H9 (cell line): Measurements from ENCODE around the gene SERPINB2. TPM values are rescaled to one million over a fixed set of nuclear protein-coding genes. Genes with fewer than 3 reads are reported as not detected.

Source experiments
- DNase-seq: peaks from one replicate; pipeline ENCODE4 v3.0.0-alpha.2; 2017
- H2AFZ ChIP-seq: one replicate; pipeline ENCODE4 v1.6.1; 2013; ENCODE audit warnings: mild to moderate bottlenecking, low read length, control low read depth, moderate library complexity
- H2AK5ac ChIP-seq: 2 replicates; pipeline ENCODE4 v1.6.1; 2013; ENCODE audit warnings: low read length, control low read depth, mixed read lengths; ENCODE audit not compliant: insufficient read length
- H2BK120ac ChIP-seq: one replicate; pipeline ENCODE4 v1.6.1; 2013; ENCODE audit warnings: low read depth, mild to moderate bottlenecking, low read length, control low read depth, inconsistent platforms; ENCODE audit not compliant: poor library complexity, severe bottlenecking
- H2BK12ac ChIP-seq: 2 replicates; pipeline ENCODE4 v1.6.1; 2013; ENCODE audit warnings: low read length, control low read depth, mixed read lengths, low read depth; ENCODE audit not compliant: insufficient read length
- H2BK15ac ChIP-seq: 2 replicates; pipeline ENCODE4 v1.6.1; 2013; ENCODE audit warnings: low read depth, low read length, control low read depth
- H2BK20ac ChIP-seq: one replicate; pipeline ENCODE4 v1.6.1; 2013; ENCODE audit warnings: low read depth, mild to moderate bottlenecking, low read length, control low read depth, inconsistent platforms; ENCODE audit not compliant: poor library complexity, severe bottlenecking
- H2BK5ac ChIP-seq: 2 replicates; pipeline ENCODE4 v1.6.1; 2013; ENCODE audit warnings: low read length, control low read depth, mixed read lengths; ENCODE audit not compliant: insufficient read length
- H3K14ac ChIP-seq: 2 replicates; pipeline ENCODE4 v1.6.1; 2013; ENCODE audit warnings: low read length, control low read depth; ENCODE audit not compliant: insufficient read depth
- H3K18ac ChIP-seq: 2 replicates; pipeline ENCODE4 v1.6.1; 2013; ENCODE audit warnings: low read depth, mild to moderate bottlenecking, mixed read lengths, low read length, control low read depth; ENCODE audit not compliant: insufficient read length
- H3K23ac ChIP-seq: 2 replicates; pipeline ENCODE4 v1.6.1; 2013; ENCODE audit warnings: low read length, control low read depth, mixed read lengths, low read depth; ENCODE audit not compliant: insufficient read length
- H3K23me2 ChIP-seq: 2 replicates; pipeline ENCODE4 v1.6.1; 2013; ENCODE audit warnings: low read depth, mild to moderate bottlenecking, mixed read lengths, low read length, control low read depth; ENCODE audit not compliant: insufficient read length, poor library complexity, severe bottlenecking
- H3K27ac ChIP-seq: 2 replicates; pipeline ENCODE4 v1.5.1; 2013; ENCODE audit warnings: low read length, control low read depth, mixed read lengths, low read depth; ENCODE audit not compliant: insufficient read length
- H3K27me3 ChIP-seq: 2 replicates; pipeline ENCODE4 v1.6.1; 2013; ENCODE audit warnings: low read length, control low read depth, inconsistent platforms; ENCODE audit not compliant: insufficient read depth
- H3K4ac ChIP-seq: 2 replicates; pipeline ENCODE4 v1.6.1; 2013; ENCODE audit warnings: low read depth, mild to moderate bottlenecking, control low read depth, inconsistent platforms, low read length, moderate library complexity
- H3K4me1 ChIP-seq: 2 replicates; pipeline ENCODE4 v1.6.1; 2013; ENCODE audit warnings: low read length, control low read depth, inconsistent platforms; ENCODE audit not compliant: insufficient read depth
- H3K4me2 ChIP-seq: 2 replicates; pipeline ENCODE4 v1.6.1; 2013; ENCODE audit warnings: low read length, control low read depth, mixed read lengths; ENCODE audit not compliant: insufficient read length, insufficient read depth
- H3K56ac ChIP-seq: 2 replicates; pipeline ENCODE4 v1.6.1; 2013; ENCODE audit warnings: low read depth, mild to moderate bottlenecking, mixed read lengths, low read length, control low read depth; ENCODE audit not compliant: insufficient read length
- H3K79me1 ChIP-seq: 2 replicates; pipeline ENCODE4 v1.6.1; 2013; ENCODE audit warnings: low read depth, mild to moderate bottlenecking, moderate library complexity, low read length, control low read depth, inconsistent platforms; ENCODE audit not compliant: insufficient read depth, poor library complexity, severe bottlenecking
- H3K79me2 ChIP-seq: 2 replicates; pipeline ENCODE4 v1.6.1; 2013; ENCODE audit warnings: low read length, control low read depth, inconsistent platforms; ENCODE audit not compliant: insufficient read depth
- H3K9ac ChIP-seq: 2 replicates; pipeline ENCODE4 v1.6.1; 2013; ENCODE audit warnings: low read length, control low read depth, mixed read lengths; ENCODE audit not compliant: insufficient read length; ENCODE audit errors: extremely low read depth
- H3K9me3 ChIP-seq: one replicate; pipeline ENCODE4 v1.6.1; 2013; ENCODE audit warnings: low read depth, low read length, inconsistent platforms; ENCODE audit not compliant: control insufficient read depth
- H3T11ph ChIP-seq: one replicate; pipeline ENCODE4 v1.6.1; 2013; ENCODE audit warnings: mild to moderate bottlenecking, low read length, control low read depth, inconsistent platforms
- H4K20me1 ChIP-seq: one replicate; pipeline ENCODE4 v1.6.1; 2013; ENCODE audit not compliant: control insufficient read depth, insufficient read length, insufficient read depth
- H4K5ac ChIP-seq: 2 replicates; pipeline ENCODE4 v1.6.1; 2013; ENCODE audit warnings: low read depth, mild to moderate bottlenecking, mixed read lengths, low read length, control low read depth; ENCODE audit not compliant: insufficient read length
- H4K8ac ChIP-seq: replicated peaks from 2 replicates; pipeline ENCODE4 v1.6.1; 2013; ENCODE audit warnings: low read length, control low read depth, mixed read lengths, low read depth; ENCODE audit not compliant: insufficient read length
- H4K91ac ChIP-seq: 2 replicates; pipeline ENCODE4 v1.6.1; 2013; ENCODE audit warnings: low read depth, mild to moderate bottlenecking, moderate library complexity, mixed read lengths, low read length, control low read depth; ENCODE audit not compliant: insufficient read length
- H3K27ac Mint-ChIP-seq, 3 experiments: 2 replicates in 2 of 3; 3 replicates in 1 of 3; pipeline ENCODE4 v1.8.0; 2020 to 2021; ENCODE audit warnings: mixed read lengths in 3 of 3, mild to moderate bottlenecking in 1 of 3, moderate library complexity in 1 of 3
- H3K27me3 Mint-ChIP-seq: 2 replicates; pipeline ENCODE4 v1.8.0; 2021; ENCODE audit warnings: low read depth, mild to moderate bottlenecking, moderate library complexity, mixed read lengths
- H3K36me3 Mint-ChIP-seq, 3 experiments: 2 replicates in 2 of 3; 3 replicates in 1 of 3; pipeline ENCODE4 v1.8.0; 2020 to 2021; ENCODE audit warnings: low read depth in 3 of 3, mixed read lengths in 3 of 3; ENCODE audit not compliant: insufficient read depth in 1 of 3
- H3K4me1 Mint-ChIP-seq, 2 experiments: 2 replicates each; pipeline ENCODE4 v1.8.0; 2020; ENCODE audit warnings: mixed read lengths in 2 of 2
- H3K4me3 Mint-ChIP-seq, 2 experiments: 2 replicates in 1 of 2; 3 replicates in 1 of 2; pipeline ENCODE4 v1.8.0; 2020 to 2021; ENCODE audit warnings: mild to moderate bottlenecking in 2 of 2, mixed read lengths in 2 of 2, moderate library complexity in 1 of 2
- H3K9me3 Mint-ChIP-seq, 2 experiments: 2 replicates in 1 of 2; 3 replicates in 1 of 2; pipeline ENCODE4 v1.8.0; 2020; ENCODE audit warnings: mild to moderate bottlenecking in 2 of 2, mixed read lengths in 2 of 2, moderate library complexity in 1 of 2
- WGBS: extraction: QIAGEN DNeasy Blood & Tissue Kit; methylation state at CpG from one replicate; pipeline ENCODE4 v1.1.7; 2013; ENCODE audit warnings: missing lambda C conversion rate, low lambda C conversion rate, mixed read lengths; ENCODE audit not compliant: insufficient read length; ENCODE audit errors: extremely low coverage; 5-methylcytosine and 5-hydroxymethylcytosine counted together
- long read RNA-seq: library from polyadenylated mRNA; unstranded; transcript quantifications from one replicate; pipeline ENCODE4 v2.0.0, GENCODE V29; 2020
- total RNA-seq: library from RNA; stranded (reverse); gene quantifications from 2 replicates; pipeline ENCODE4 v1.2.1, GENCODE V29; 2021
- TF ChIP-seq, protein P1 (sequence below): fragments of 200-600 bp; sonication (generic); conservative IDR thresholded peaks from 3 replicates; pipeline ENCODE4 v1.8.0; 2021; ENCODE audit warnings: antibody characterized with exemption, mild to moderate bottlenecking

Gene SERPINB2, protein sequence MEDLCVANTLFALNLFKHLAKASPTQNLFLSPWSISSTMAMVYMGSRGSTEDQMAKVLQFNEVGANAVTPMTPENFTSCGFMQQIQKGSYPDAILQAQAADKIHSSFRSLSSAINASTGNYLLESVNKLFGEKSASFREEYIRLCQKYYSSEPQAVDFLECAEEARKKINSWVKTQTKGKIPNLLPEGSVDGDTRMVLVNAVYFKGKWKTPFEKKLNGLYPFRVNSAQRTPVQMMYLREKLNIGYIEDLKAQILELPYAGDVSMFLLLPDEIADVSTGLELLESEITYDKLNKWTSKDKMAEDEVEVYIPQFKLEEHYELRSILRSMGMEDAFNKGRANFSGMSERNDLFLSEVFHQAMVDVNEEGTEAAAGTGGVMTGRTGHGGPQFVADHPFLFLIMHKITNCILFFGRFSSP
- not detected in 2 replicates for total RNA-seq
- long read RNA-seq: 0 reads

DNA sequence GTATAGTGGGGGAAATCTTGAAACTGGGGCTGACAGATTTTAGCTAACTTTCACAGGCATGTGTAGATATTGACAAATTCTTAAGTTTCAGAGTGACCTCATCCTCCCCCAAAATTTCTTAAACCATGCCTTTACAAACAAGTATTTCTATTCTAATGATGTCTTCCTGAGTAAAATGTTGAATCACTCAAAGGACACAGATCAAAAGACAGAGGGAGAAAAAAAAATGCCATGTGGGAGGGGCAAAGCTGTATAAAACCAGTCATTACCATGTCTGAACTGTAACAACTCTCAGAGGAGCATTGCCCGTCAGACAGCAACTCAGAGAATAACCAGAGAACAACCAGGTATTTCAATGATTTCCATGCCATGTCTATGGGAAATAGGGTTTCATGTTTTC lies at the start of gene SERPINB2:
SERPINB2 (plus strand) TSS at position 282 of the 400 bp plus-strand sequence. CDS start 3,740 bp downstream, outside the sequence.
- Histone ChIP-seq H3K56ac (no peak within 1 kb of the TSS), H2AFZ (no peak within 1 kb of the TSS), H3K27ac (no peak within 1 kb of the TSS), H3K79me2 (no peaks in the 10 kb centered on the region), H4K8ac (no peak within 1 kb of the TSS), H2AK5ac (no peak within 1 kb of the TSS), H2BK20ac (no peak within 1 kb of the TSS), H3K23me2 (no peaks in the 10 kb centered on the region), H3K23ac (no peak within 1 kb of the TSS), H4K91ac (no peak within 1 kb of the TSS), H4K5ac (no peak within 1 kb of the TSS), H2BK12ac (no peak within 1 kb of the TSS), H3K9ac (no peak within 1 kb of the TSS), H2BK120ac (no peak within 1 kb of the TSS), H3K18ac (no peak within 1 kb of the TSS), H3K4me1 (no peaks in the 10 kb centered on the region), H2BK15ac (no peak within 1 kb of the TSS), H4K20me1 (no peaks in the 10 kb centered on the region), H3T11ph (no peak within 1 kb of the TSS), H3K4me2 (no peak within 1 kb of the TSS), H3K4ac (no peak within 1 kb of the TSS), H3K27me3 (no peaks in the 10 kb centered on the region), H3K14ac (no peak within 1 kb of the TSS), H3K9me3 (no peaks in the 10 kb centered on the region), H3K79me1 (no peaks in the 10 kb centered on the region), H2BK5ac (no peak within 1 kb of the TSS)
- Mint-ChIP-seq H3K27me3 (no peaks in the 10 kb centered on the region), H3K36me3 (no peaks in the 10 kb centered on the region), H3K4me1 (no peaks in the 10 kb centered on the region), H3K4me3 (no peak within 1 kb of the TSS), H3K9me3 (no peaks in the 10 kb centered on the region), H3K27ac (no peak within 1 kb of the TSS; a peak in 1 of 7 replicates)
- no CpG with 5 or more reads among the region's 1 CpG for WGBS
- TF ChIP-seq, protein P1, sequence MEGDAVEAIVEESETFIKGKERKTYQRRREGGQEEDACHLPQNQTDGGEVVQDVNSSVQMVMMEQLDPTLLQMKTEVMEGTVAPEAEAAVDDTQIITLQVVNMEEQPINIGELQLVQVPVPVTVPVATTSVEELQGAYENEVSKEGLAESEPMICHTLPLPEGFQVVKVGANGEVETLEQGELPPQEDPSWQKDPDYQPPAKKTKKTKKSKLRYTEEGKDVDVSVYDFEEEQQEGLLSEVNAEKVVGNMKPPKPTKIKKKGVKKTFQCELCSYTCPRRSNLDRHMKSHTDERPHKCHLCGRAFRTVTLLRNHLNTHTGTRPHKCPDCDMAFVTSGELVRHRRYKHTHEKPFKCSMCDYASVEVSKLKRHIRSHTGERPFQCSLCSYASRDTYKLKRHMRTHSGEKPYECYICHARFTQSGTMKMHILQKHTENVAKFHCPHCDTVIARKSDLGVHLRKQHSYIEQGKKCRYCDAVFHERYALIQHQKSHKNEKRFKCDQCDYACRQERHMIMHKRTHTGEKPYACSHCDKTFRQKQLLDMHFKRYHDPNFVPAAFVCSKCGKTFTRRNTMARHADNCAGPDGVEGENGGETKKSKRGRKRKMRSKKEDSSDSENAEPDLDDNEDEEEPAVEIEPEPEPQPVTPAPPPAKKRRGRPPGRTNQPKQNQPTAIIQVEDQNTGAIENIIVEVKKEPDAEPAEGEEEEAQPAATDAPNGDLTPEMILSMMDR: no peak
- no peak for DNase-seq
